Measurements from ENCODE around the gene MISP. TPM values are rescaled to one million over a fixed set of nuclear protein-coding genes. Genes with fewer than 3 reads are reported as not detected.

The MISP gene
- total RNA-seq, 2 donors from 2014 or later, result 285 to 320 TPM

DNA sequence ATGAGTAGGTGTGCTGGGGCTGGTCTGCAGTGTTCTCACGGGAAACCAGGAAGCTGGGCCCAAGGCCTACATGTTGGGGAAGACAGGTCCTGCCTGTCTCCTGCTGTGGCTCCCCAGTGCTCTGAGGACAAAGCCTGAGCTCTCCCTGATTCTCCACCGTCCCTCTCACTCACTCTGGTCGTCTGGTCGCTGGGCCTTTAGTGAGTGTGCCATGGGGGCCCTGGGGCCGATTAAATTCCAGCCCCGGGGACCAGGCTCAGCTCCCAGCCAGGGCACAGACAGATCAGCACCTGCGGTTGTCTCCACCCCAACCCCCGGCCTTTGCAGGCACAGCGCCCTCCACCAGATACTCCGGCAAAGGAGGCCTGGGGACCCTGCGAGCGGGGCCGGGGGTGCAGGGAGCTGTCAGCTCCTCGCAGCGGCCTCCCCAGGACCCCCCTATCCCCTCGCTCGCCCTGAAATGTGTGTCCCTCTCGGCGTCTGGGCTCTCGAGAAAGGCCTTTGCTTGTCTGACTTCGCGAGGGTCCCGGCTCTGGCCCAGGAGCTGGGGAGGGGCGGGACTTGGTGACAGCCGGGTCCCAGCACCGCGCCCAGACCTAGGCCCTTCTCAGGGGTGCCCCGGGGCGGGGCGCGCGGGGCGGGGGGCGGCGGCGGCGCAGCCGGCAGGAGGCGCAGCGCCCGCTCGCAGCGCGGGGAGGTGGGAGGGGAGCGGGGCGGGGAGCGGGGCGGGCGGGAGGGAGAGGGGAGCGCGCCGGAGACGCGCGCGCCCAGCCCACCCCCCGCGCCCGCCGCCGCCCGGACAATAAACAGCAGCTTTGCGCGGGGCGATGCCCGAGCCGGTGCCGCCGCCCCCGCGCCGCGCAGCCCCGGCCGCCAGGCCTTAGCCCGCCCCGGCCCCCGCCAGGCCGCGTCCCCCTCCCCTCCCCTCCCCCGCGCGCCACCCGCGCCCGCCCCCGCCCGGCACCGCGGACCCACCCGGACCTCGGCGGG, 42.5 kb upstream of the MISP start, which contains the start of gene PALM:
TSS of gene PALM (plus strand) at position 782 of the 990 bp plus-strand sequence. CDS start 212 bp downstream, outside the sequence.
- no peak for DNase-seq
- peak within 1 kb of the TSS; percentile 30 for H3K4me3 ChIP-seq
- no peak within 1 kb of the TSS for H3K27ac ChIP-seq
- H3K36me3 ChIP-seq, result no peaks in the 10 kb centered on the region
- intact Hi-C loops (cut with DNase I), result no loop called here
- no peaks in the 10 kb centered on the region for H3K4me1 ChIP-seq
- H3K9ac ChIP-seq (ENCODE audit: low read depth in 2 of 2, low read length in 2 of 2), result peak within 1 kb of the TSS in 1 of 2 donors; percentile 63
- H3K27me3 ChIP-seq, result peaks cover 12% of the 10 kb centered on the region
- no peaks in the 10 kb centered on the region for H3K9me3 ChIP-seq
- TF ChIP-seq, protein P1, sequence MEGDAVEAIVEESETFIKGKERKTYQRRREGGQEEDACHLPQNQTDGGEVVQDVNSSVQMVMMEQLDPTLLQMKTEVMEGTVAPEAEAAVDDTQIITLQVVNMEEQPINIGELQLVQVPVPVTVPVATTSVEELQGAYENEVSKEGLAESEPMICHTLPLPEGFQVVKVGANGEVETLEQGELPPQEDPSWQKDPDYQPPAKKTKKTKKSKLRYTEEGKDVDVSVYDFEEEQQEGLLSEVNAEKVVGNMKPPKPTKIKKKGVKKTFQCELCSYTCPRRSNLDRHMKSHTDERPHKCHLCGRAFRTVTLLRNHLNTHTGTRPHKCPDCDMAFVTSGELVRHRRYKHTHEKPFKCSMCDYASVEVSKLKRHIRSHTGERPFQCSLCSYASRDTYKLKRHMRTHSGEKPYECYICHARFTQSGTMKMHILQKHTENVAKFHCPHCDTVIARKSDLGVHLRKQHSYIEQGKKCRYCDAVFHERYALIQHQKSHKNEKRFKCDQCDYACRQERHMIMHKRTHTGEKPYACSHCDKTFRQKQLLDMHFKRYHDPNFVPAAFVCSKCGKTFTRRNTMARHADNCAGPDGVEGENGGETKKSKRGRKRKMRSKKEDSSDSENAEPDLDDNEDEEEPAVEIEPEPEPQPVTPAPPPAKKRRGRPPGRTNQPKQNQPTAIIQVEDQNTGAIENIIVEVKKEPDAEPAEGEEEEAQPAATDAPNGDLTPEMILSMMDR (IDR thresholded peaks at IDR 0.05), result no peak

DNA sequence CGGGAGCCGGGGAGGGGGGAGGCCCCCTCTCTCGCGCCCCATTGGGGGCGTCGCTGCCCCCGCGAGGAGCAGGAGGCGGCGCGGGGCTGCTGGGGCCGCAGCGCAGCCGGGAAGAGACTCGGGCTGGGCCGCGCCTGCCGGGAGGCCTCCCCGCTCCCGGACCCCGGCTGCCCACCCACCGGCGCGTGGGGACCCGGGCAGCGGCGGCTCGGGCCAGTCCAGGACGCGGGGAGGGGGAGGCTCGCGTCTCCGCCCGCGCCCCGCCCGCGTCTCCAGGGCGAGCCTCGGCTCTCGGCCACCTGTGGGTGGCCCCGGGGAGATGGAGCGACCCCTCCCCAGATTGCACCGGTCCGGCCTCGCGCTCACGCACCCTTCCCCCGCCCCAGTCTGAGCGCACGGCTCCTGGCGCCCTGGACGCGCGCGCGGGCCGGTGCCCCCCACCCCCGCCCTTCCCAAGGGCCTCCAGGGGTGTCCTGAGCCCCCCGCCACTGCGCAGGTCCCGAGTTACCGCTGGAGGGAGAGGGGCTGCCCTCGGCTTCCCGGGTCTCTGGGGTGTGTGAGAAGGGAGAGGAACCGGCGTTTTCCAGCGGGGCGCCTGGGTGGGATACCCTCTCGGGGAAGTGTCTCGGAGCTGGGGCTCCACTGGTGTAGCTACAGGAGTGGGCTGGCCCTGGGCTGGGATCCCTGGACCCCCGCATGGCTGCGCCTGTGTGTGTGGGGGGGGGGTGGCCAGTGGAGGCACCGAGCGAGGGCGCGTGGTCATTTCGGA, 41.5 kb upstream of the MISP start:
- no peaks in the 10 kb centered on the region for H3K4me1 ChIP-seq
- no peak overlapping the region for H3K27ac ChIP-seq
- H3K4me3 ChIP-seq, result peak overlapping the region; percentile 30
- H3K27me3 ChIP-seq, result peaks cover 12% of the 10 kb centered on the region
- TF ChIP-seq, protein P1 (IDR thresholded peaks at IDR 0.05), result no peak
- DNase-seq, result no peak
- intact Hi-C loops (cut with DNase I), result no loop called here
- H3K9me3 ChIP-seq, result no peaks in the 10 kb centered on the region
- peak overlapping the region in 1 of 2 donors; percentile 60 for H3K9ac ChIP-seq (ENCODE audit: low read depth in 2 of 2, low read length in 2 of 2)
- H3K36me3 ChIP-seq, result no peaks in the 10 kb centered on the region

DNA sequence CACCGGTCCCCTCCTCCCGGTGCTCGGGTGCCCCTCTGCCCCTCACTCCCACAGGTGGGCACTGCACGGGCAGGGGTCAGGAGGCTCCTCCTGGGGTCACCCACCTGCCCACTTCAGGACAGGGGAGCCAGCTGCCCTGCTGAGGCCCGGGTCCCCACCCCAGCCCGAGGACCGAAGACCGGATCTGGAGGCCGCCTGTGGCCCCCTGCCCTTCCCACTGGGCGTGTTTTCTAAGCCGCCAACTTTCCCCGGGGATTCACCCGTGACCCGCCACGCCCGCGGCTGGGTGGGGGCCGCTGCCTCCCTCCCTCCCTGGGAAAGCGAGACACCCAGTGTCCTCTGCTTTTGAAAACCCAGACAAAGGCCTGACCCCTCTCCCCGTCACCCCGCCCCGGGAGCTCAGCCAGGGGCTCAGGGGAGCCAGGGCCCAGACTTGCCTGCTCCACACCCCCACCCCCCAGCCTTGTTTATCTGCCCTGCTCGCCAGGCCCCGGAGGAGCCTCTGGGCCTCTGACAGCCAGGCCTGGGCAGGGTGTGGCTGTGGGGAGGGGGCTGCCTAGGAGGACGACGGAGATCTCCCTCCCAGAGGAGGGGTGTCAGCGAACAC, 40.8 kb upstream of the MISP start:
- peak overlapping the region; percentile 40 to 60 for H3K9ac ChIP-seq (ENCODE audit: low read depth in 2 of 2, low read length in 2 of 2)

DNA sequence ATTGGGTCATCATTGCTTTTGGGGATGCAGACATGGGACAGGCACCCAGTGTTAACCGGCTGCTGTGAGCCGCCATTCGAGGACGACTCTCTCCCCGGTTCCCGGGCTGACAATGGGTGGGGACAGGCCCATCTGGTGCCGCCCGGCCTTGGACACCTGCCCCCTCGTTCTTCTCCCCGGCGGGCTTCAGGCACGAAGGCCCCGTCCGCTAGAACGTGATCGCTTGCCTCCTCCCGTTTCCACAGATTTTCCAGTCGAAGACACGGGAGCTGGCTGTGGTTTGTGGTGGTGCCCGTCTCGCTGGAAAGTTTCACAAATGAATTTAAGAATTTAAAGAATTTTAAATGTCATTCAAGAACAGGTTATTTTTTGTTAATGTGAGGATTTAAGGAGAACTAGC, 40.1 kb upstream of the MISP start:
- H3K27me3 ChIP-seq, result peaks cover 12% of the 10 kb centered on the region
- no peaks in the 10 kb centered on the region for H3K9me3 ChIP-seq
- peak overlapping the region in 1 of 2 donors; percentile 12 for H3K9ac ChIP-seq (ENCODE audit: low read depth in 2 of 2, low read length in 2 of 2)
- no peak overlapping the region for H3K4me3 ChIP-seq
- TF ChIP-seq, protein P1 (IDR thresholded peaks at IDR 0.05), result no peak
- no peak for DNase-seq
- H3K36me3 ChIP-seq, result no peaks in the 10 kb centered on the region
- intact Hi-C loops (cut with DNase I), result no loop called here
- H3K27ac ChIP-seq, result no peak overlapping the region
- H3K4me1 ChIP-seq, result no peaks in the 10 kb centered on the region

More for the DNA sequence above, 40.8 kb upstream of the MISP start:
- Histone ChIP-seq H3K36me3 (no peaks in the 10 kb centered on the region), H3K9me3 (no peaks in the 10 kb centered on the region), H3K4me1 (no peaks in the 10 kb centered on the region), H3K27ac (no peak overlapping the region), H3K4me3 (peak overlapping the region; percentile 30), H3K27me3 (peaks cover 12% of the 10 kb centered on the region)
- TF ChIP-seq, protein P1 (IDR thresholded peaks at IDR 0.05), result no peak
- intact Hi-C loops (cut with DNase I), result no loop called here
- no peak for DNase-seq

DNA sequence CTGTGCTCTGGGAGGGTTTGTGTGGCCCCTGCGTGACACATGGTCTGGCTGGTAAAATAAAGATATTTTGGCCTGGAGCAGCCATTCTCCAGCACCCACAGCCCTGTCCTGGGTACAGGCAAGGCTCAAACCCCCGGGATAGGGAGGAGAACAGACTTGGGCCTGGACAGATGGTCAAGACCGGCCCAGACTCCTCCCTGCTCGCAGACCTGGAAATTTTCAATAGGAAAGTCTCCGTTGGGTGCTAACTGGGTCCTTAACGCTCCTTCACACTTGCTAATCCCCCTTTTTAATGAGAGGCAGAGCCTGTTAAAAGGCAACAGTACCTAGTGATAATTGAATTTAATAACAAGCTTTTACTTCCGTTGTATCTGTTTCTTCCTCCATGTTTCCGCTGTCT, 39.7 kb upstream of the MISP start:
- no peaks in the 10 kb centered on the region for H3K36me3 ChIP-seq
- H3K27ac ChIP-seq, result no peak overlapping the region
- TF ChIP-seq, protein P1 (IDR thresholded peaks at IDR 0.05), result no peak
- no peak overlapping the region for H3K4me3 ChIP-seq
- no peak overlapping the region for H3K9ac ChIP-seq (ENCODE audit: low read depth in 2 of 2, low read length in 2 of 2)
- H3K27me3 ChIP-seq, result peaks cover 12% of the 10 kb centered on the region
- intact Hi-C loops (cut with DNase I), result no loop called here
- no peaks in the 10 kb centered on the region for H3K4me1 ChIP-seq
- DNase-seq, result no peak
- H3K9me3 ChIP-seq, result no peaks in the 10 kb centered on the region
